ENCODE data around the gene TFR2. TPM values are rescaled to one million over a fixed set of nuclear protein-coding genes. Genes with fewer than 3 reads are reported as not detected.

TFR2 gene
- total and polyA plus RNA-seq, 2 experiments from 2014 or later = 3.7 to 4.2 TPM

DNA sequence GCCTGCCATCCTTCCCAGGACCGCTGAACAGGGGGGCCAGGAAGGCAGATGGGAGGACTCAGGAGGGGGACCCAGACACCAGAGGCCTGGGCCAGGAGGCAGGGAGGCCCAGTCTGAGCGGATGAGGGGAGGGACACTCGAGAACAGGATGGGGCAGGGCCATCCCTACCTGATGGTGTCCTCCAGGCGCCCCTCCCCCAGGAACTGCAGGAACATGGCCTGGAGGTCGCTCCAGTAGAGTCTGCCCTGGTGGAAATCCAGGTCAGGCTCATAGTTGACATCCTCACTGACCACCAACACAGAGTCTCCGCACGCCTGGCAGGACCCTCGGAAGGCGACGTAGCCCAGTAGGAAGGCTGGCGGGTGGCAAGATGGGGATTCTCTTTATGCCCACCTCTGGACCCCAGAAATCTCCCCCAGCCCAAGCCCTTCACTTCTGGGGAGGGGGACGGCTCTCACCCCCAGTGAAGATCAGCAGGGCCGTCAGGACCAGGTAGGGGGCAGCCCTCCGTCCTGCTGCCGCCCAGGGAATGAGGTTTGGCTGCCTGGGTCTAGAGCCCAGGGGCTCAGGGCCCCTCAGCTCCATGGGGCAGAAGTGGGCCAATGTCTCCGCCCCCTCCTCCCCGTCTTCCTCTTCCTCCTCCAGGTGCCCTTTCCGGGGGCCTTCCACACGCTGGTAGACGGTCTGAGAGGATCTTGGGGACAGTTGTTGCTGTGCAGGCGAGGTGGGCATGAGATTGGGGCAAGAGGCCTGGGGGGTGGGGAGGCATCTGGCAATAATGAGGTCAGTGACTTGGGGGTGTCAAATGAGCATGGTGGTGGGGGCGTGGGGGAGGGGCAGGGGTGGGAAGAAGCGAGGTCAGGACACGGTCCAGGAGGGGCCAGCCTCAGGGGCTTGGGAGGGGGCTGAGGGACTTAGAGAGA lies 573 bp downstream of the TFR2 start:
- Histone ChIP-seq H3K4me1 (ENCODE audit: insufficient read depth) (peaks cover 4% of the 10 kb centered on the region; the same call in 1 of the 2 replicates), H3K79me2 (replicated peaks; ENCODE audit: insufficient read depth) (no peaks in the 10 kb centered on the region), H3K4me3 (no peak overlapping the region), H3F3A (replicated peaks; ENCODE audit: low read depth) (0 out of 2 replicates have a peak, but pooled peaks cover 4% of the 10 kb centered on the region), H4K20me1 (replicated peaks; ENCODE audit: insufficient read depth) (no peaks in the 10 kb centered on the region), H3K36me3 (ENCODE audit: insufficient read depth) (no peaks in the 10 kb centered on the region), H3K27me3 (ENCODE audit: insufficient read depth) (no peaks in the 10 kb centered on the region), H2AFZ (no peak overlapping the region), H3K27ac (ENCODE audit: low read depth) (no peak overlapping the region), H3K9me2 (ENCODE audit: insufficient read depth) (no peaks in the 10 kb centered on the region), H3K4me2 (peak overlapping the region; percentile 60)
- H3K36me3 Mint-ChIP-seq (ENCODE audit: low read depth) = no peaks in the 10 kb centered on the region
- DNase-seq (ENCODE audit: low spot score) (no peak), ATAC-seq (peak; percentile 4; the same call in 1 of the 3 replicates)
- H3K9me3 Mint-ChIP-seq = no peaks in the 10 kb centered on the region
- peaks cover 2% of the 10 kb centered on the region for H3K27me3 Mint-ChIP-seq (ENCODE audit: insufficient read depth, low read depth, poor library complexity)
- H3K4me1 Mint-ChIP-seq = peaks cover 23% of the 10 kb centered on the region
- TF ChIP-seq, protein P1, sequence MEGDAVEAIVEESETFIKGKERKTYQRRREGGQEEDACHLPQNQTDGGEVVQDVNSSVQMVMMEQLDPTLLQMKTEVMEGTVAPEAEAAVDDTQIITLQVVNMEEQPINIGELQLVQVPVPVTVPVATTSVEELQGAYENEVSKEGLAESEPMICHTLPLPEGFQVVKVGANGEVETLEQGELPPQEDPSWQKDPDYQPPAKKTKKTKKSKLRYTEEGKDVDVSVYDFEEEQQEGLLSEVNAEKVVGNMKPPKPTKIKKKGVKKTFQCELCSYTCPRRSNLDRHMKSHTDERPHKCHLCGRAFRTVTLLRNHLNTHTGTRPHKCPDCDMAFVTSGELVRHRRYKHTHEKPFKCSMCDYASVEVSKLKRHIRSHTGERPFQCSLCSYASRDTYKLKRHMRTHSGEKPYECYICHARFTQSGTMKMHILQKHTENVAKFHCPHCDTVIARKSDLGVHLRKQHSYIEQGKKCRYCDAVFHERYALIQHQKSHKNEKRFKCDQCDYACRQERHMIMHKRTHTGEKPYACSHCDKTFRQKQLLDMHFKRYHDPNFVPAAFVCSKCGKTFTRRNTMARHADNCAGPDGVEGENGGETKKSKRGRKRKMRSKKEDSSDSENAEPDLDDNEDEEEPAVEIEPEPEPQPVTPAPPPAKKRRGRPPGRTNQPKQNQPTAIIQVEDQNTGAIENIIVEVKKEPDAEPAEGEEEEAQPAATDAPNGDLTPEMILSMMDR (conservative IDR thresholded peaks at IDR 0.05; ENCODE audit: low read depth in 2 of 2) = no peak
- TF ChIP-seq, protein P2, sequence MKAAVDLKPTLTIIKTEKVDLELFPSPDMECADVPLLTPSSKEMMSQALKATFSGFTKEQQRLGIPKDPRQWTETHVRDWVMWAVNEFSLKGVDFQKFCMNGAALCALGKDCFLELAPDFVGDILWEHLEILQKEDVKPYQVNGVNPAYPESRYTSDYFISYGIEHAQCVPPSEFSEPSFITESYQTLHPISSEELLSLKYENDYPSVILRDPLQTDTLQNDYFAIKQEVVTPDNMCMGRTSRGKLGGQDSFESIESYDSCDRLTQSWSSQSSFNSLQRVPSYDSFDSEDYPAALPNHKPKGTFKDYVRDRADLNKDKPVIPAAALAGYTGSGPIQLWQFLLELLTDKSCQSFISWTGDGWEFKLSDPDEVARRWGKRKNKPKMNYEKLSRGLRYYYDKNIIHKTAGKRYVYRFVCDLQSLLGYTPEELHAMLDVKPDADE (IDR thresholded peaks at IDR 0.05) = no peak
- TF ChIP-seq CREB1 (CRISPR knock-in tag; IDR thresholded peaks at IDR 0.05; ENCODE audit: low read depth) (no peak), POLR2AphosphoS5 (IDR thresholded peaks at IDR 0.05; ENCODE audit: low read depth) (no peak), STAT1 (IDR thresholded peaks at IDR 0.05; ENCODE audit: unreplicated experiment) (no peak), EZH2 (IDR thresholded peaks at IDR 0.05; ENCODE audit: low read depth, unreplicated experiment) (no peak), ZNF331 (CRISPR knock-in tag; IDR thresholded peaks at IDR 0.05; ENCODE audit: low read depth) (no peak), ZNF114 (CRISPR knock-in tag; IDR thresholded peaks at IDR 0.05) (no peak), JUNB (IDR thresholded peaks at IDR 0.05; ENCODE audit: unreplicated experiment) (no peak), EZH2phosphoT487 (IDR thresholded peaks at IDR 0.05; ENCODE audit: unreplicated experiment) (no peak), NANOG (IDR thresholded peaks at IDR 0.05; ENCODE audit: borderline replicate concordance) (no peak)
- TF ChIP-seq, protein P3, sequence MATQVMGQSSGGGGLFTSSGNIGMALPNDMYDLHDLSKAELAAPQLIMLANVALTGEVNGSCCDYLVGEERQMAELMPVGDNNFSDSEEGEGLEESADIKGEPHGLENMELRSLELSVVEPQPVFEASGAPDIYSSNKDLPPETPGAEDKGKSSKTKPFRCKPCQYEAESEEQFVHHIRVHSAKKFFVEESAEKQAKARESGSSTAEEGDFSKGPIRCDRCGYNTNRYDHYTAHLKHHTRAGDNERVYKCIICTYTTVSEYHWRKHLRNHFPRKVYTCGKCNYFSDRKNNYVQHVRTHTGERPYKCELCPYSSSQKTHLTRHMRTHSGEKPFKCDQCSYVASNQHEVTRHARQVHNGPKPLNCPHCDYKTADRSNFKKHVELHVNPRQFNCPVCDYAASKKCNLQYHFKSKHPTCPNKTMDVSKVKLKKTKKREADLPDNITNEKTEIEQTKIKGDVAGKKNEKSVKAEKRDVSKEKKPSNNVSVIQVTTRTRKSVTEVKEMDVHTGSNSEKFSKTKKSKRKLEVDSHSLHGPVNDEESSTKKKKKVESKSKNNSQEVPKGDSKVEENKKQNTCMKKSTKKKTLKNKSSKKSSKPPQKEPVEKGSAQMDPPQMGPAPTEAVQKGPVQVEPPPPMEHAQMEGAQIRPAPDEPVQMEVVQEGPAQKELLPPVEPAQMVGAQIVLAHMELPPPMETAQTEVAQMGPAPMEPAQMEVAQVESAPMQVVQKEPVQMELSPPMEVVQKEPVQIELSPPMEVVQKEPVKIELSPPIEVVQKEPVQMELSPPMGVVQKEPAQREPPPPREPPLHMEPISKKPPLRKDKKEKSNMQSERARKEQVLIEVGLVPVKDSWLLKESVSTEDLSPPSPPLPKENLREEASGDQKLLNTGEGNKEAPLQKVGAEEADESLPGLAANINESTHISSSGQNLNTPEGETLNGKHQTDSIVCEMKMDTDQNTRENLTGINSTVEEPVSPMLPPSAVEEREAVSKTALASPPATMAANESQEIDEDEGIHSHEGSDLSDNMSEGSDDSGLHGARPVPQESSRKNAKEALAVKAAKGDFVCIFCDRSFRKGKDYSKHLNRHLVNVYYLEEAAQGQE (IDR thresholded peaks at IDR 0.05; ENCODE audit: unreplicated experiment) = no peak
- TF ChIP-seq, protein P4, sequence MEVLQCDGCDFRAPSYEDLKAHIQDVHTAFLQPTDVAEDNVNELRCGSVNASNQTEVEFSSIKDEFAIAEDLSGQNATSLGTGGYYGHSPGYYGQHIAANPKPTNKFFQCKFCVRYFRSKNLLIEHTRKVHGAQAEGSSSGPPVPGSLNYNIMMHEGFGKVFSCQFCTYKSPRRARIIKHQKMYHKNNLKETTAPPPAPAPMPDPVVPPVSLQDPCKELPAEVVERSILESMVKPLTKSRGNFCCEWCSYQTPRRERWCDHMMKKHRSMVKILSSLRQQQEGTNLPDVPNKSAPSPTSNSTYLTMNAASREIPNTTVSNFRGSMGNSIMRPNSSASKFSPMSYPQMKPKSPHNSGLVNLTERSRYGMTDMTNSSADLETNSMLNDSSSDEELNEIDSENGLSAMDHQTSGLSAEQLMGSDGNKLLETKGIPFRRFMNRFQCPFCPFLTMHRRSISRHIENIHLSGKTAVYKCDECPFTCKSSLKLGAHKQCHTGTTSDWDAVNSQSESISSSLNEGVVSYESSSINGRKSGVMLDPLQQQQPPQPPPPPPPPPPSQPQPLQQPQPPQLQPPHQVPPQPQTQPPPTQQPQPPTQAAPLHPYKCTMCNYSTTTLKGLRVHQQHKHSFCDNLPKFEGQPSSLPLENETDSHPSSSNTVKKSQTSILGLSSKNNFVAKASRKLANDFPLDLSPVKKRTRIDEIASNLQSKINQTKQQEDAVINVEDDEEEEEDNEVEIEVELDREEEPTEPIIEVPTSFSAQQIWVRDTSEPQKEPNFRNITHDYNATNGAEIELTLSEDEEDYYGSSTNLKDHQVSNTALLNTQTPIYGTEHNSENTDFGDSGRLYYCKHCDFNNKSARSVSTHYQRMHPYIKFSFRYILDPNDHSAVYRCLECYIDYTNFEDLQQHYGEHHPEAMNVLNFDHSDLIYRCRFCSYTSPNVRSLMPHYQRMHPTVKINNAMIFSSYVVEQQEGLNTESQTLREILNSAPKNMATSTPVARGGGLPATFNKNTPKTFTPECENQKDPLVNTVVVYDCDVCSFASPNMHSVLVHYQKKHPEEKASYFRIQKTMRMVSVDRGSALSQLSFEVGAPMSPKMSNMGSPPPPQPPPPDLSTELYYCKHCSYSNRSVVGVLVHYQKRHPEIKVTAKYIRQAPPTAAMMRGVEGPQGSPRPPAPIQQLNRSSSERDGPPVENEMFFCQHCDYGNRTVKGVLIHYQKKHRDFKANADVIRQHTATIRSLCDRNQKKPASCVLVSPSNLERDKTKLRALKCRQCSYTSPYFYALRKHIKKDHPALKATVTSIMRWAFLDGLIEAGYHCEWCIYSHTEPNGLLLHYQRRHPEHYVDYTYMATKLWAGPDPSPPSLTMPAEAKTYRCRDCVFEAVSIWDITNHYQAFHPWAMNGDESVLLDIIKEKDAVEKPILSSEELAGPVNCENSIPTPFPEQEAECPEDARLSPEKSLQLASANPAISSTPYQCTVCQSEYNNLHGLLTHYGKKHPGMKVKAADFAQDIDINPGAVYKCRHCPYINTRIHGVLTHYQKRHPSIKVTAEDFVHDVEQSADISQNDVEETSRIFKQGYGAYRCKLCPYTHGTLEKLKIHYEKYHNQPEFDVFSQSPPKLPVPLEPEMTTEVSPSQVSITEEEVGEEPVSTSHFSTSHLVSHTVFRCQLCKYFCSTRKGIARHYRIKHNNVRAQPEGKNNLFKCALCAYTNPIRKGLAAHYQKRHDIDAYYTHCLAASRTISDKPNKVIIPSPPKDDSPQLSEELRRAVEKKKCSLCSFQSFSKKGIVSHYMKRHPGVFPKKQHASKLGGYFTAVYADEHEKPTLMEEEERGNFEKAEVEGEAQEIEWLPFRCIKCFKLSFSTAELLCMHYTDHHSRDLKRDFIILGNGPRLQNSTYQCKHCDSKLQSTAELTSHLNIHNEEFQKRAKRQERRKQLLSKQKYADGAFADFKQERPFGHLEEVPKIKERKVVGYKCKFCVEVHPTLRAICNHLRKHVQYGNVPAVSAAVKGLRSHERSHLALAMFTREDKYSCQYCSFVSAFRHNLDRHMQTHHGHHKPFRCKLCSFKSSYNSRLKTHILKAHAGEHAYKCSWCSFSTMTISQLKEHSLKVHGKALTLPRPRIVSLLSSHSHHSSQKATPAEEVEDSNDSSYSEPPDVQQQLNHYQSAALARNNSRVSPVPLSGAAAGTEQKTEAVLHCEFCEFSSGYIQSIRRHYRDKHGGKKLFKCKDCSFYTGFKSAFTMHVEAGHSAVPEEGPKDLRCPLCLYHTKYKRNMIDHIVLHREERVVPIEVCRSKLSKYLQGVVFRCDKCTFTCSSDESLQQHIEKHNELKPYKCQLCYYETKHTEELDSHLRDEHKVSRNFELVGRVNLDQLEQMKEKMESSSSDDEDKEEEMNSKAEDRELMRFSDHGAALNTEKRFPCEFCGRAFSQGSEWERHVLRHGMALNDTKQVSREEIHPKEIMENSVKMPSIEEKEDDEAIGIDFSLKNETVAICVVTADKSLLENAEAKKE (CRISPR knock-in tag; IDR thresholded peaks at IDR 0.05) = no peak
- H3K4me3 Mint-ChIP-seq = no peak overlapping the region
- H3K27ac Mint-ChIP-seq = no peak overlapping the region

Measured in GM23338 (cell line).